ENCODE measurements around the gene KRTAP12-4. TPM values are rescaled to one million over a fixed set of nuclear protein-coding genes. Genes with fewer than 3 reads are reported as not detected.
"Not testable (repeated sequence)": the region's sequence is repeated elsewhere in the genome, so short reads cannot be mapped to it uniquely, and the experiment has no call there.

The KRTAP12-4 gene
- total RNA-seq, 1 donor from 2014 or later, result not detected

DNA sequence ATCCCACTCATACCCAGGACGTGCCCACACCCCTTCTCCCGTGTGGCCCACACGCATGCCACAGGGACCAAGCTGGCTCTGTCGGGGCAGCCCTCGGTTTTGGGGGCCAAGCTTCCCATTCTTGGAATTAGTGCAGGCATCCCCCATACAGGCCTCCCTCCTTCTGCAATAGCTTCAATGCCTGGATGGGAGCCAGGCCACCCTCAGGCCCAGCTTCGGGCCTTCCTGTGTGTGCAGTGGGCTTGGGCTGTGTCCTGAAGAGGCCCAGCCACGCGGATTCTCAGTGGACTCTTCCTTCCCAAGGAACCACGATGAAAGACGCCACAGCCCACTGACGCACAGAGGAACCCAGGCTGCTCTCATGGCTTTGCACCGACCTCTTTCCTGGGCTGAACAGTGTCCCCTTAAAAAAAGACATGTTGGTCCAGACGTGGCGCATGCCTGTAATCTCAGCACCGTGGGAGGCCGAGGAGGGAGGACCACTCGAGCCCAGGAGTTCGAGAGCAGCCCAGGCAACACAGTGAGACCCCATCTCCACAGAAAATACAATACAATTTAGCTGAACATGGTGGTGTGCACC lies 4.8 kb downstream of the KRTAP12-4 start:
- H3K9me3 Mint-ChIP-seq (ENCODE audit: unreplicated experiment), result peaks cover 22% of the 10 kb centered on the region
- TF ChIP-seq, protein P1, sequence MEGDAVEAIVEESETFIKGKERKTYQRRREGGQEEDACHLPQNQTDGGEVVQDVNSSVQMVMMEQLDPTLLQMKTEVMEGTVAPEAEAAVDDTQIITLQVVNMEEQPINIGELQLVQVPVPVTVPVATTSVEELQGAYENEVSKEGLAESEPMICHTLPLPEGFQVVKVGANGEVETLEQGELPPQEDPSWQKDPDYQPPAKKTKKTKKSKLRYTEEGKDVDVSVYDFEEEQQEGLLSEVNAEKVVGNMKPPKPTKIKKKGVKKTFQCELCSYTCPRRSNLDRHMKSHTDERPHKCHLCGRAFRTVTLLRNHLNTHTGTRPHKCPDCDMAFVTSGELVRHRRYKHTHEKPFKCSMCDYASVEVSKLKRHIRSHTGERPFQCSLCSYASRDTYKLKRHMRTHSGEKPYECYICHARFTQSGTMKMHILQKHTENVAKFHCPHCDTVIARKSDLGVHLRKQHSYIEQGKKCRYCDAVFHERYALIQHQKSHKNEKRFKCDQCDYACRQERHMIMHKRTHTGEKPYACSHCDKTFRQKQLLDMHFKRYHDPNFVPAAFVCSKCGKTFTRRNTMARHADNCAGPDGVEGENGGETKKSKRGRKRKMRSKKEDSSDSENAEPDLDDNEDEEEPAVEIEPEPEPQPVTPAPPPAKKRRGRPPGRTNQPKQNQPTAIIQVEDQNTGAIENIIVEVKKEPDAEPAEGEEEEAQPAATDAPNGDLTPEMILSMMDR (IDR thresholded peaks at IDR 0.05; ENCODE audit: partially characterized antibody, unreplicated experiment), result no peak
- H3K27me3 Mint-ChIP-seq (ENCODE audit: unreplicated experiment), result peaks cover 9% of the 10 kb centered on the region
- peaks cover 6% of the 10 kb centered on the region for H3K4me1 Mint-ChIP-seq (ENCODE audit: low read depth, unreplicated experiment)
- H3K27ac Mint-ChIP-seq (ENCODE audit: unreplicated experiment), result no peak overlapping the region
- DNase-seq, result no peak
- H3K36me3 Mint-ChIP-seq (ENCODE audit: unreplicated experiment), result peaks cover 6% of the 10 kb centered on the region
- no peak overlapping the region for H3K4me3 Mint-ChIP-seq (ENCODE audit: unreplicated experiment)

DNA sequence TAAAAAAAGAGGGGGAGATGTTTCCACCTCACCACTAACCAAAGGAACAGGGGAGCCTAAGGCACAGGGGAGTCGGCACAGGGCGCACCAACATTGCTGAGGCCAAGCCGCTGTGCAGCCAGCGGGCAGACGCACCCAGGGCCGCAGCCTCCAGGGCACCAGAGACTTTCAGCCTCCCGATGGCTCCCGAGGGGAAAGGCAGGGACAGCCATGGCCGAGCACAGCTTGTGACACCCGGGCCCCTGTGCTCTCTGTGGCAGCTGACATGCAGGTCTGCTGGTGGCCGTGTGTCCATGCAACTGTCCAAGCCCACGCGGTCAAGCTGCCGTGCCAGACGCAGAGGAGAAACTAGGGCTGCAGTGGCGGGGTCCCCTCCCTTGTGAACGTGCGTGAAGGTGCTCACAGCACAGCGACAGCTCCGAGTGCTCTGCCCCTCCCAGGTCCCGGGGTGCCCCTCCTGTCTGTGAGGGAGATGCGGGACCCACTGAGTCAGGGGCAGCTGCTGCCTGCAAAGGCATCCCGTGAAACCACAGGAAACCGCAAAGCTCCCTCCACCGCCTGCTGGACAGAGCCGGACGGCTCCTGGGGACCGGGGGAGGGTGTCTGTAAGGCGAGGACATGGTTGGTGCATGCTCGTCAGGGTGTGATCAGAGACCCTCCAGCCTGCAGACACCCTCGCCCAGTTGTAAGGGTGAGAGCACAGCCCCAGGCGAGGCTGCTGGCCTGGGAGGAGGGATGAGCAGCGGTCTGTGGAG lies 5.7 kb downstream of the KRTAP12-4 start:
- peaks cover 24% of the 10 kb centered on the region for H3K9me3 Mint-ChIP-seq (ENCODE audit: unreplicated experiment)
- H3K4me3 Mint-ChIP-seq (ENCODE audit: unreplicated experiment), result no peak overlapping the region
- no peak for DNase-seq
- H3K4me1 Mint-ChIP-seq (ENCODE audit: low read depth, unreplicated experiment), result peaks cover 6% of the 10 kb centered on the region
- peaks cover 9% of the 10 kb centered on the region for H3K27me3 Mint-ChIP-seq (ENCODE audit: unreplicated experiment)
- no peak overlapping the region for H3K27ac Mint-ChIP-seq (ENCODE audit: unreplicated experiment)
- peaks cover 13% of the 10 kb centered on the region for H3K36me3 Mint-ChIP-seq (ENCODE audit: unreplicated experiment)
- TF ChIP-seq, protein P1 (IDR thresholded peaks at IDR 0.05; ENCODE audit: partially characterized antibody, unreplicated experiment), result no peak

DNA sequence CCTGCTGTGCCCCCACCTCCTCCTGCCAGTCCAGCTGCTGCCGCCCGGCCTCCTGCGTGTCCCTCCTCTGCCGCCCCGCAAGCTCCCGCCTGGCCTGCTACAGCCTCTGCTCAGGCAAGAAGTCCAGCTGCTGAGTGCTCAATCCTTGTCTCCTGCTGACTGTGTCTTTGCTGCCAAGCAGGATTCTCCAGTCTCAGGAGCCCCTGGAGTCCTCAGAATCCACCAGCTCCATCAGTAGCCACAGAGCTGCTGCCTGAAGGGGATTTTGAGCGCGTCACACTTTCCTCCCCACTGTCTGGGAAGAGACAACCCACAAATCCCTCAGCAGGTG lies 7.3 kb downstream of the KRTAP12-4 start:
- peak overlapping the region; percentile 64 for H3K27ac Mint-ChIP-seq (ENCODE audit: unreplicated experiment)
- peaks cover 9% of the 10 kb centered on the region for H3K27me3 Mint-ChIP-seq (ENCODE audit: unreplicated experiment)
- peak overlapping the region; percentile 15 for H3K4me3 Mint-ChIP-seq (ENCODE audit: unreplicated experiment)

DNA sequence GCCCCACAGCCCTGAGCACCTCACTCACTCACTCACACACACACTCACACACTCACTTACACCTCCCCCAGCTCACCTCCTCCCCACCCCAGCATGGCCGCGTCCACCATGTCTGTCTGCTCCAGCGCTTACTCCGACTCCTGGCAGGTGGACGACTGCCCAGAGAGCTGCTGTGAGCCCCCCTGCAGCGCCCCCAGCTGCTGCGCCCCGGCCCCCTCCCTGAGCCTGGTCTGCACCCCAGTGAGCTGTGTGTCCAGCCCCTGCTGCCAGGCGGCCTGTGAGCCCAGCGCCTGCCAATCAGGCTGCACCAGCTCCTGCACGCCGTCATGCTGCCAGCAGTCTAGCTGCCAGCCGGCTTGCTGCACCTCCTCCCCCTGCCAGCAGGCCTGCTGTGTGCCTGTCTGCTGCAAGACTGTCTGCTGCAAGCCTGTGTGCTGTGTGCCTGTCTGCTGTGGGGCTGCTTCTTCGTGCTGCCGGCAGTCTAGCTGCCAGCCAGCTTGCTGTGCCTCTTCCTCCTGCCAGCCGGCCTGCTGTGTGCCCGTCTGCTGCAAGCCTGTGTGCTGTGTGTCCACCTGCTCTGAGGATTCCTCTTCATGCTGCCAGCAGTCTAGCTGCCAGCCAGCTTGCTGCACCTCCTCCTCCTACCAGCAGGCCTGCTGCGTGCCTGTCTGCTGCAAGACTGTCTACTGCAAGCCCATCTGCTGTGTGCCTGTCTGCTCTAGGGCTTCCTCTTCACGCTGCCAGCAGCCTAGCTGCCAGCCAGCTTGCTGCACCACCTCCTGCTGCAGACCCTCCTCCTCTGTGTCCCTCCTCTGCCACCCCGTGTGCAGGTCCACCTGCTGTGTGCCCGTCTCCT lies 7.9 kb downstream of the KRTAP12-4 start, which contains the start of gene KRTAP10-11:
Gene KRTAP10-11 (plus strand): TSS at position 49 of the 856 bp plus-strand sequence. CDS start 45 bp downstream, at position 94.
- peak within 1 kb of the TSS; percentile 64 for H3K27ac Mint-ChIP-seq (ENCODE audit: unreplicated experiment)
- H3K9me3 Mint-ChIP-seq (ENCODE audit: unreplicated experiment), result peaks cover 22% of the 10 kb centered on the region
- H3K4me1 Mint-ChIP-seq (ENCODE audit: low read depth, unreplicated experiment); H3K27me3 Mint-ChIP-seq (ENCODE audit: unreplicated experiment): not testable (repeated sequence)
- peak within 1 kb of the TSS; percentile 15 for H3K4me3 Mint-ChIP-seq (ENCODE audit: unreplicated experiment)
- DNase-seq, result peak; percentile 49
- TF ChIP-seq, protein P1 (IDR thresholded peaks at IDR 0.05; ENCODE audit: partially characterized antibody, unreplicated experiment), result peak; percentile 31
- H3K36me3 Mint-ChIP-seq (ENCODE audit: unreplicated experiment), result peaks cover 16% of the 10 kb centered on the region

More for the DNA sequence above, 7.3 kb downstream of the KRTAP12-4 start:
- peak; percentile 42 for DNase-seq
- Mint-ChIP-seq H3K9me3 (ENCODE audit: unreplicated experiment) (peaks cover 22% of the 10 kb centered on the region), H3K4me1 (ENCODE audit: low read depth, unreplicated experiment) (peaks cover 6% of the 10 kb centered on the region), H3K36me3 (ENCODE audit: unreplicated experiment) (peaks cover 16% of the 10 kb centered on the region)
- TF ChIP-seq, protein P1 (IDR thresholded peaks at IDR 0.05; ENCODE audit: partially characterized antibody, unreplicated experiment), result no peak

Measured in glutamatergic neuron (in vitro differentiated cells).